HG03565 (cell line): ENCODE data around the gene SRP68.
"Not testable (repeated sequence)": the region's sequence is repeated elsewhere in the genome, so short reads cannot be mapped to it uniquely, and the experiment has no call there.

ENCODE experiments used
- ATAC-seq: cut with Tn5 transposase; IDR thresholded peaks from one replicate; pipeline ENCODE4 v1.9.1; 2021; ENCODE audit warnings: mild to moderate bottlenecking, moderate library complexity; ENCODE audit not compliant: unreplicated experiment

The SRP68 gene

DNA sequence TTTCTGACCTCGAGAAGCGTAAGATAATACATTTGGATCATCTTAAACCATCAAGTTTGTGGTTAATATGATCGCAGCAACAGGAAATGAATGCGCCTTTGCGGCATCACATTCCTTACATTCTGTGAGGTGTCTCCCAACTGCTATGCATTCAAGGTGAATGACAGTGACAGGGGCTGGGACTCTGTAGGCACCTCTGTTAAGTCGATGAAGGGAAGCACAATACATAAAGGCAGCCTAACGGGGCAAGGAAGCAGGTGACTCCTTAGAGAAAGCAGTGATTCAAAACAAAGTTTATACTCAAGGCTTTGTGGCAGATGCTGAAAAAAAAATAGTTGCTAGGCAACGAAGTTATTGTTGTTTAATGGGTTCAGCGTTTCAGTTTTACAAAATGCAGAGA, 23.6 kb downstream of the SRP68 start:
- ATAC-seq: no peak

DNA sequence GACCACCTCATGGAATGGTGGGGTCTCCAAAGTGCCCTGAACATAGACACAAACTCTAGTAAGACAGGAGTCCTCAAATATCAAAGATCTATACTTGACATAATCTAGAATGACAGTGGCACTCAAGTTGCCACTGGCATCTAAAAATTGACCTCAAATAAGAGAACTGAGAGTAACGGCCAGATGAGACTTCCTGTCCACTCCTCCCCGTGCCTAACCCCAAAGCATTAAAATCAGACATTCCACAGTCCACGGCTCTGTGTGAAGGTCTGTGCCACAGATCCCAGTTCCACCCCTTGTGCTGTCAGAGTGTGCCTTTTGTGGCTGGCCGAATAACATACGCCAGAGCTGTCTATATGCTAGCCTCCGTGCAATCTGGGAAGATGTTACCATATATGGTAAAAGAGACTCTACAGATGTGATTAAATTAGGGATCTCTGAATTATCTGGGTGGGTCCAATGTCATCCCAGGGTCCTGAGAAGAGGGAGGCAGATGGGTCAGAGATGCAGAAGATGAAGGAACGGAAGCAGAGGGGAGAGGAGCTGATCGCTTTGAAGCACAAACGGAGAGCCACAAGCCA, 24.2 kb downstream of the SRP68 start:
- ATAC-seq: no peak

DNA sequence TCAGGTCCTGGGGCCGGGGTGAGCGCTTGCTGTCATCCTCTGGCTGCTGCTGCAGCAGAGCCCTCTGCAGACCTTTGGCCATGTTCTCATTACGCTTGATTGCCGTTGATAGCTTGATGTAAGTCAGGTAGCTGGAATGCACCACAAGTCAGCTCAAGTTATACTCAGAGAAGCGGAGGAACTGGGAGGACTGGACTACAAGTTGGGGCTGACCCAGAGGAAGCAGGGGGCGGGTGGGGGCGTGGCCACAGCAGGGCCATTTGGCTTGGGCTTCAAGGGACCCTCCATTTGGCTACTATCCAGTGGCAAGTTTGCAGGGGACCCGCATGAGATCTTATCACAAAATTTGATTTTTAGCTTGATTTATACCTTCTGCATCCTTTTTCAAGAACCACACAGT, 26.3 kb downstream of the SRP68 start:
- no peak for ATAC-seq

- ATAC-seq: not testable (repeated sequence)
Measured at GRCh38 chr17:76044475-76045007, 27.8 kb downstream of the SRP68 start.

GRCh38 chr17:76042868-76043267, 29.4 kb downstream of the SRP68 start:
- ATAC-seq: not testable (repeated sequence)

DNA sequence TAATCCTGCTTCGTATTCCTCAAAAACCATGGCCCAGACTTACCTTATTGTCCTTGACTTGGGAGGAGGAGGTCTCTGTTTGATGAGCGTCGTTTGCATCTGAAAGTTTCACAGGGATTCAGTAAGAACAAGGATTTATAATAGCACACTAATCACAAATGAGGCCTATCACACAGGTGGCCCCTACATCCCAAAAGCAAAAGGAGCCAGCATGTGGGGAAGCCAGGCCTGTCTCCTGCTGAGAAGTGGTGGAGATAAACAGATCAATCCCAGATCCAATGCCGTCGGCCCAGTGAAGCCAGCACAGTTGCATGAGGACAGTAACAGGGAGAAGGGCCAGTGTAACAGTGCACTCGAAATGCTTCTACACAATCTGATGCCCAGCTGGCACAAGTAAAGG, 31.9 kb downstream of the SRP68 start:
- no peak for ATAC-seq

DNA sequence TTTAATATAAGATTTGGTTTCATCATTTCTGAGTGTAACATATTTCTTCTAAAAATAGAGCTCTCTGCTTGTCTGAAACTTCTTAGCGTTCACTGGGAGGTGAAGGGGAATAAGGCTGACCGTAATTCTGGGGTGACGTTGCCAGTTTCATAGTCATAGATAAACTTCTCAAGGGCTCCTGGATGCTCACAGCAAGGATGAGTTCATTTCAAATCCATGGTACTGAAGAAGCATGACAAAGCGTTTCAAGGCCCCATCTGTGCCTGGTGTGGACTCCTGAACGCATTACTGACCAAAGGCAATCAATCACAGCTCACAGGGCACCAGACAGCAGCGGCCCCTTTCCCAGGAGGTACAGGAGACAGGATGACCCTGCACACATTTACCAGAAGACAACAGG, 33.2 kb downstream of the SRP68 start:
- no peak for ATAC-seq

GRCh38 chr17:76038050-76038449, 34.3 kb downstream of the SRP68 start:
- no peak for ATAC-seq

DNA sequence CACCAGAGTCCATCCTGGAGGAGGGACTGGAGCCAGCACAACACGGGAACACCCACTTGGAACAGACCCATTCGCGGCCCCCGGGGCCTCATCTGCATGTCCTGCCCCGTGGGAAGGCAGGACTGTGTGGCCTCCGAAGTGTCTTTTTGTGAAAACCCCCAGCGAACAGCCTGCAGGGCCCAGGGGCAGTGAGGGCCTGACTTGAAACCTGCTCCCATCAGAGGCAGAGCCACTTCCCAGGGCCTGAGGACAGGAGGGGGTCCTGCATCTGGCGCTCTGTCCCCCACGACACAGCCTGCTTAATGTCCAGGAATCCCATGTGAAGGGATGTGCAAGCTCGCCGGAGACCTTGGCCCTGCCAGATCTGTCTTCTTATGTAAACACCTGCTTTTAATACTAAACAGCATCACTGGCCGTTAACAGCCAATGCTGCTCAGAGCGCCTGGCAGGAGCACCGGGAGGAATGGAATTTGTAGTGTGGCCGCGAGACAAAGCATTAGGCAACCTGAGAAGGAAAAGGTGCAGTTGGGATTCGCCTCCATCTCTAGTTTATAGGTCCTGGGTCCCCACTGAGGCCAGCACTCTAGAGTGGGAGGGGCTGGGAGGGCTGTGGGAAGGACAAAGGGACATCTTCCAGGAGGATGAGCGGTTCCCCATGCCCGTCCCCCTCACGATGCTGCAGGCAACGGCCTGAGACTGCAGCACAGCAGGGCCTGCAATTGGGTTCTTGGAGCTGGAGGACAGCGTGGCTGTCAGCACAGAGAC, 35.6 kb downstream of the SRP68 start:
- no peak for ATAC-seq

DNA sequence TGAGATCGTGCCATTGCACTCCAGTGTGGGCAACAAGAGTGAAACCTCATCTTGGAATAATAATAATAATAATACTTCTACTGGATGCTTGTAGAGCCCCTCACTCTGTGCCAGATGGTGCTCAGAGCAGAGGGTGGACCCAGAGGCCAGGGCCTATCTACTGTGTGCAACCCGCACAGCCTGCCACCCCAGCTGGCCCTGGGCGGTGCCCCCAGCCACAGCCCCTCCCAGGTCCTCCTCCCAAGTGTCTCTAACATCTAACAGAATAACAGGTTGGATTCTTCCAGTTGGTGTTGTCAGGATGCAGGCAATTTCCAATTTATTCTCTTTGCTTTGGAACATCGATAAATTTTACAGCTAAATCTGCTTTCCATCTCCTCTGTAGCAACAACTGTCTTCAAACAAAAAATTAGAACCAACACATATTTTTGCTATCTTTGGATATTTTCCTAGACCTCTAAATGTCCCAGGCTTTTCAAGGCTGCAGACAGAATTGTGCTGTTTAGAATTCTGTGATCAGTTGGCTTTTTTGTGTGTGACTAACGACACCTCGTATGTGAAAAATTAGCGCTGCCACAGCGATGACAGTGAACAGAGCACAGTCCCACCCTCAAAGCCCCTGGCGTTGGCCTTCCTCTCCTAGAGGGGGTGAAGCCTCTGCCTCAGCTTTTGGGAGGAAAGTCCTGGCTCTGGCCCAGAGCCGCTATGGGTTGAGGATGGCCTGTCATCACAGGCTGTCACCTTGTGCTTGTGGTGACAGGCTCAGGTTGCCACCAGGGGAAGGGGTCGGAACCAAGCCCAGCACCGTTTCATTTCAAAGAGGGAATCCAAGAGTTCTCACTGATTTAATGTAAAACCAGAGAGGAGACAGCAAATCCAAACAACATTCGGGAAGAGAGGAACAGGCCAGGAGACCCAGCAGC, 37.6 kb downstream of the SRP68 start:
- no peak for ATAC-seq

- no peak for ATAC-seq
Measured at GRCh38 chr17:76033139-76033538, 39.2 kb downstream of the SRP68 start.

DNA sequence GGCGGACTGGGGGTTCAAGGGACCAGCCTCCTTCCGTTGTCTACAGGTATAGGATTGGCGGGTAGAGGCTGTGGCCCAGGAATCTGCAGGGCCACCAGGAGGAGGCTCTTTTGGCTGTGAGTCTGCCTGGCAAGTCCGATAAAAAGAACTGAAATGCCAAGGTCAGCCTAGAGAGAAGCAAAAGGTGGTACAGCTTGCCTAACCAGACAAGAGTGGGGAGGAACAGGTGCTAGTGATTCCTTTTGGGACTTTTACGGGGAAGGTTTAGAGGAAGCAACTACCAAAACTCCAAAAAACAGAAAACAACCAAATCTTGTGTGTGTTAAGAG, 39.6 kb downstream of the SRP68 start:
- ATAC-seq: no peak

DNA sequence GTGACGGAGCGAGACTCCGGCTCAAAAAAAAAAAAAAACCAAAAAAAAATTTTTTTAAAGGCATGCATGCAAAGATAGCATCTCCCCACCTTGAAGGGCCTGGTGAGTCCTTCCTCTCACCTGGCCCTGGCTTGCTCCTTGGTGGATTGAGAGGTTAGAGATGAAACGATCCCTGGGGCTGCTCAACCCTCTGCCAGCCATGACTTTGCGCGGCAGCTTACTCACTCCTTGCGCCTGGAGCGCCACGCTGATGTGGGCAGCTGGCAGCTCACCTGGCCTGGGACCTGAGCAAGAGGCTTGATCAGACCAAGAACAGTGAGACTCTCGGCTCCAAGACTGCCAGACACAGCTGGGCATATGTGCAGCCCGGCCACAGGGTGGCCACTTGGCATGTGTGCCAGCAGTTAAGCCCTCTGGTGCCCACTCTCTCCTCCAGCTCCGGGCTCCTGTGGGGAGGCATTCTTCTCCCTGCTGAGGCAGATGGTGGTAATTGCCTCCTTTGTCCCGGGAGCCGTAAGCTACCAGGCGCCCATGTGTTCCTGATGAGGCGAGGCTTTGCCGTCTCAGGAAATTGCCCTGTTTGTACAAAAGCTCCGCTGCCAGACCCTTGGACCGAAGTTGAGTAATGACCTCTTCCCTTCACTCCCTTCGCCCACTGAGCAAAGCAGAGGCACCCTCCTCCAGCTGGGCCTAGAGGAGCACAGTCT, 40.1 kb downstream of the SRP68 start:
- ATAC-seq: no peak

GRCh38 chr17:76027159-76027839, 45.0 kb downstream of the SRP68 start, which contains the start of gene EVPL:
TSS of gene EVPL (minus strand) at chr17:76027306. CDS start at chr17:76027198, 108 bp downstream.
- no peak for ATAC-seq

DNA sequence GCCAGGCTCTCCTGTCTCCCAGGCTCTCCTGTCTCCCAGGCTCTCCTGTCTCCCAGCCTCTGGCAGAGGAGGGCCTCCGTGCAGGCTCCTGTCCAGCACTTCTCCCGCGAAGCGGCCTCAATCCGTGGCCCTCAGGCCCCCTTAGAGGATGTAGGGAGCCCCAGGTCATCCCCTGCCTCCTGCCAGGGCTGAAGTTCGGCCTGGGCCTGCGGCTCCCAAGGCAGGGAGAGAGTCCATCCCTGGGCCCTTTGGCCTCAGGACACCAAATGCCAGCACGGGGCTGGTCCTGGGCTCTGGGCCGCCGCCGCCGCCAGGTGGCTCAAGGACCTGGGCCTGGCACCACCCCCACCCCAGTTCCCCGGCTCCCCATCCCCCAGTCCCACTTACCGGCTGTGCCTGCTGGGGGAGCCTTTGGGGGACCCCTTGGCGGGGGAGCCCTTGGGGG, 45.6 kb downstream of the SRP68 start:
- no peak for ATAC-seq

DNA sequence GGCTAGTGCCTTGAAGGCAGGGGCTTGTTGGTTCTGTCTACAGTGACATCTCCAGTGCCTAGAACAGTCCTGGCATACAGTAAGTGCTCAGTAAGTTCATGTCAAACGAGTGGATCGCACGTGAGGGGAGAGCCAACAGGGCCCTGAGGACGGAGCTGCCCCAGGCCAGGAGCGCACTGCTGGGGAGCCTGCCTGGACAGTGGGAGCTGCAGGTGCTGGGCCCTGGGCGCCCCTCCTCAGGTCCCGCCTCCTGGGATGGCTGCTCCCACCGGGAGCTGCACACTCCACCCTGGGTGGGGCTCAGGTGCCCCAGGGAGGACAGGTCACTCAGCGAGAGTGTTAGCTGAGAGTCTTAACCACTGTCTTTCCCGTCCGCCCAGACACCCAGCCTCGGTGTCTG, 47.0 kb downstream of the SRP68 start:
- ATAC-seq: no peak

DNA sequence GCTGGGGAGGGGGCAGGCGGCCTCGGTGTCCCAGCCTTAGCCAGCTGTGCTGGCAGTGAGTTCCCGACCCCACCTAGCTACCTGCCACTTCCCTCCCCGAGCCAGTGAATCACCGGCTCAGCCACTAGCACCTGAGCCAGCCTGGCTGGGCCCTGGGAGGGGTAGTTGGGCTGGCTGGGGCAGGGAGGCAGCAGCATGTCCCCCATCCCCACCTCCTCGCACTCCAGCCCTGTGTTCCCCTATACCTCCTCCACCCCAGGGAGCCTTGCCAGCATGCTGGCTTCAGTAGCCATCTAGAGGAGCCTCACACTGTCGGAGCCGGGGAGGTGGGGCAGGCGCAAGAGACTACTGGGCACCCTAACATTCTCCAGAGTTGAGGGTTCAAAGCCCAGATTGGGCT, 48.0 kb downstream of the SRP68 start:
- ATAC-seq: no peak

- no peak for ATAC-seq
Measured at GRCh38 chr17:76023900-76024237, 48.4 kb downstream of the SRP68 start.

GRCh38 chr17:76022973-76023899, 49.1 kb downstream of the SRP68 start:
- no peak for ATAC-seq
